HepG2 (cell line): ENCODE results near the gene KRTAP6-1. TPM values are rescaled to one million over a fixed set of nuclear protein-coding genes. Genes with fewer than 3 reads are reported as not detected.

Source experiments
- ATAC-seq: fragments of 200-7000 bp; cut with Tn5 transposase; 3 replicates; pipeline ENCODE4 v1.9.1; 2020; ENCODE audit warnings: mild to moderate bottlenecking, moderate library complexity
- BruUV-seq: library from RNA; stranded (reverse); fragments of 400-500 nt; replicated peaks from 2 replicates; lab custom pipeline; 2021; lab: Mats Ljungman, UMichigan
- CTCF ChIA-PET: fragments of 300-600 bp; formaldehyde crosslinking; extraction: SDS; loops from one replicate; lab custom pipeline; 2021; ENCODE audit warnings: low total read pairs, inconsistent platforms, low intra/inter-chr PET ratio; lab: Yijun Ruan, JAX
- POLR2A ChIA-PET: fragments of 350-600 bp; sonication (Branson Sonifier 250); formaldehyde crosslinking; loops from one replicate; lab custom pipeline; 2020; ENCODE audit warnings: antibody characterized with exemption, inconsistent platforms; lab: Yijun Ruan, JAX
- DNase-seq: peaks from one replicate; pipeline ENCODE4 v3.0.0-alpha.2; 2015; ENCODE audit warnings: low spot score
- FAIRE-seq: peaks from 3 replicates; lab custom pipeline; 2011; peaks lifted over from hg19 to GRCh38; lab: Jason Lieb, UNC
- H2AFZ ChIP-seq: one replicate; pipeline ENCODE4 v1.6.1; 2011; ENCODE audit warnings: low read length, inconsistent platforms
- H3K27ac ChIP-seq: fragments of 300-600 bp; 3 replicates; pipeline ENCODE4 v1.8.0; 2011; ENCODE audit warnings: mixed run types, mild to moderate bottlenecking, mixed read lengths, low read length, inconsistent platforms; ENCODE audit not compliant: insufficient read depth; ENCODE audit errors: extremely low read length
- H3K27me3 ChIP-seq, 2 experiments: fragments of 200-600 bp in 1 of 2; 2 replicates in 1 of 2; 3 replicates in 1 of 2; pipeline versions ENCODE4 v1.6.0 to v1.8.0; 2011; ENCODE audit warnings: low read length in 2 of 2, mild to moderate bottlenecking in 2 of 2, moderate library complexity in 2 of 2, inconsistent platforms in 1 of 2; ENCODE audit not compliant: insufficient read depth in 2 of 2, control insufficient read depth in 1 of 2
- H3K36me3 ChIP-seq, 2 experiments: fragments of 200-600 bp in 1 of 2; replicated peaks in 1 of 2; 2 replicates in 1 of 2; 3 replicates in 1 of 2; pipeline versions ENCODE4 v1.5.1 to v1.8.0; 2011; ENCODE audit warnings: low read length in 2 of 2, inconsistent platforms in 1 of 2; ENCODE audit not compliant: insufficient read depth in 2 of 2, control insufficient read depth in 1 of 2
- H3K4me1 ChIP-seq: 2 replicates; pipeline ENCODE4 v1.5.1; 2012; ENCODE audit warnings: low read length, inconsistent platforms; ENCODE audit not compliant: insufficient read depth
- H3K4me2 ChIP-seq: 2 replicates; pipeline ENCODE4 v1.6.0; 2011; ENCODE audit warnings: low read depth, low read length, inconsistent platforms
- H3K4me3 ChIP-seq, 3 experiments: fragments of 200-600 bp in 1 of 3; sonication (generic), shearing (Covaris generic) in 1 of 3; replicated peaks in 1 of 3; 2 replicates each; pipeline ENCODE4 v1.5.1; 2011 to 2016; ENCODE audit warnings: low read length in 3 of 3, inconsistent platforms in 2 of 3, low read depth in 2 of 3, mild to moderate bottlenecking in 2 of 3, control low read depth in 1 of 3, mixed read lengths in 1 of 3; ENCODE audit not compliant: insufficient read depth in 1 of 3
- H3K79me2 ChIP-seq: one replicate; pipeline ENCODE4 v1.6.1; 2011; ENCODE audit warnings: low read length, inconsistent platforms; ENCODE audit not compliant: insufficient read depth
- H3K9ac ChIP-seq: 2 replicates; pipeline ENCODE4 v1.6.0; 2011; ENCODE audit warnings: mild to moderate bottlenecking, low read depth, low read length, inconsistent platforms; ENCODE audit not compliant: insufficient read depth
- H3K9me3 ChIP-seq: 2 replicates; pipeline ENCODE4 v1.5.1; 2012; ENCODE audit warnings: mild to moderate bottlenecking, low read length
- H4K20me1 ChIP-seq: 2 replicates; pipeline ENCODE4 v1.6.0; 2011; ENCODE audit warnings: inconsistent platforms, mild to moderate bottlenecking, low read length, moderate library complexity; ENCODE audit not compliant: insufficient read depth
- KLF13 ChIP-seq: sonication (generic); formaldehyde crosslinking; IDR thresholded peaks from 2 replicates; pipeline ENCODE4 v1.4.0; 2020; ENCODE audit warnings: mild to moderate bottlenecking, missing genetic modification reagents
- SALL2 ChIP-seq: sonication (generic); formaldehyde crosslinking; IDR thresholded peaks from 2 replicates; pipeline ENCODE4 v1.8.1; 2023; ENCODE audit warnings: mild to moderate bottlenecking, missing genetic modification reagents, inconsistent platforms
- ZFP37 ChIP-seq: sonication (generic); formaldehyde crosslinking; IDR thresholded peaks from 2 replicates; pipeline ENCODE4 v1.4.0; 2020; ENCODE audit warnings: missing genetic modification reagents, borderline replicate concordance
- ZNF333 ChIP-seq: sonication (generic); formaldehyde crosslinking; IDR thresholded peaks from 2 replicates; pipeline ENCODE4 v1.4.0; 2020; ENCODE audit warnings: mild to moderate bottlenecking, missing genetic modification reagents, borderline replicate concordance
- WGBS: methylation state at CpG from one replicate; pipeline ENCODE4 v1.1.6; 2017; ENCODE audit warnings: low lambda C conversion rate; 5-methylcytosine and 5-hydroxymethylcytosine counted together
- in situ Hi-C: cut with HindIII; loops from 2 replicates; pipeline ENCODE4 v1.10.0; 2017; ENCODE audit warnings: low pct_unique_long_range_greater_than_20kb; ENCODE audit not compliant: extremely low pct_ligation_motif_present
- intact Hi-C: fragments of 100-400 bp; cut with micrococcal nuclease; formaldehyde crosslinking; loops from one replicate; pipeline ENCODE4 v1.10.0; 2022; ENCODE audit not compliant: unreplicated experiment
- polyA plus RNA-seq, 8 experiments: library from polyadenylated mRNA; depleted of rRNA in 3 of 8; stranded (reverse) in 7 of 8; unstranded in 1 of 8; fragments of >200 nt; fragmentation: Illumina TruSeq in 4 of 8; extraction: Trizol in 4 of 8; gene quantifications; 2 replicates each; pipeline versions ENCODE4 v1.2.1 to v1.2.3, GENCODE V29; 2011 to 2016; ENCODE audit warnings: low read depth in 4 of 8, missing spikeins in 1 of 8, mixed read lengths in 1 of 8; ENCODE audit not compliant: insufficient read depth in 1 of 8
- total RNA-seq, 5 experiments: library from RNA; depleted of rRNA; stranded (reverse); fragments of >200 nt; fragmentation: Illumina TruSeq; extraction: Trizol; gene quantifications; 2 replicates each; pipeline ENCODE4 v1.2.3, GENCODE V29; 2016; ENCODE audit warnings: low read depth in 1 of 5
- TF ChIP-seq, protein P1 (sequence below): sonication (generic); formaldehyde crosslinking; IDR thresholded peaks from 2 replicates; pipeline ENCODE4 v1.4.0; 2020; ENCODE audit warnings: missing genetic modification reagents

KRTAP6-1 gene
- total and polyA plus RNA-seq, 2 of the 13 experiments (the other 11 are each of a cell fraction or from before 2014, with no cell fraction given): not detected

DNA sequence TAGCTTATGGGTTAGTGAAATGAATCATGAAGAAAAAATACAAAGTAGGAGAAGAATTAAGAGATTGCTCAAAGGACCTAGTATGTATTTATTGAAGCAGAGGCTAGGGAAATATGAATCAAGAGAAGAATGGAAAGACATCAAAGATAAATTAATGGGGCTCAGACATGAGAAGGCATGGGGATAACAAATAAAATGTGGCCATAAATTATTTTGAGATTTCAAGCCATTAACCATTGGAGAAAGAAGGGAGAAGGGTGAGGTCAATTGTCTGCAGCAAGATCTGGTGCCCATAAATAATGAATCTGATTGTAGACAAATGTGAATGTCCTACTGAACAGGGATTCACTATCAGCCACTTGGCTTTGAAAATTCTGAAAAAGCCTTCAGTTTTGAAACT is 39.2 kb upstream of the KRTAP6-1 start (continued):
- TF ChIP-seq ZFP37: no peak
- TF ChIP-seq SALL2: no peak

DNA sequence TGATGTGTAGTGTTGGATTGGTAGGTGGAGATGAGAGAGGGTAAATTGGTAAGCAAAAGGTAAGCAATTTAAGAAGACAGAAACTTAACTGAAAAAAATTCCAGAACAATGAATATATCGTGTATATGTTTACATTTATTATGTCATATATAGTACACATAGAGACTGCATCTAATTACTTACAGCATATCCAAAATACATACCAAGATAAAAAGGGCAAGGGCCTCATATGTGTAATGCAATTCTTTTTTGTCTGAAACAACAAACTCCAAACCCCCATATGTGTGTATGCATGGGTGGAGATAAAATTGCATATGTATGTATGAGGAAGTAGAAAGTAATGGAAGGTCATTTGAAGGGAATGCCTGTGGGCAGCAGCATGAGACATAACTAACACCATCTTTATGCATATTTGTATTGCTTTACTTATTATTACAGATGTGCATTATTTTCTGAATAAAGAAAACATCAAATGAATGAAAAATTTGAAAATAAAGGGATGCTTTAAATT is 33.2 kb upstream of the KRTAP6-1 start:
- WGBS: 0% methylated on average over 1 of the region's 1 CpG
- no TSS peak for BruUV-seq
- POLR2A ChIA-PET: no interaction called here
- H3K4me3 ChIP-seq: no peak overlapping the region
- DNase-seq: no peak
- no peaks in the 10 kb centered on the region for H3K36me3 ChIP-seq
- no peaks in the 10 kb centered on the region for H3K4me1 ChIP-seq
- no peak overlapping the region for H3K4me2 ChIP-seq
- H3K9ac ChIP-seq: no peak overlapping the region
- no peaks in the 10 kb centered on the region for H3K27me3 ChIP-seq
- H4K20me1 ChIP-seq: no peaks in the 10 kb centered on the region
- intact Hi-C loops: no loop called here
- no peak for ATAC-seq
- FAIRE-seq: no peak
- in situ Hi-C loops: no loop called here
- TF ChIP-seq ZNF333 (no peak), KLF13 (CRISPR knock-in tag) (no peak)
- TF ChIP-seq, protein P1, sequence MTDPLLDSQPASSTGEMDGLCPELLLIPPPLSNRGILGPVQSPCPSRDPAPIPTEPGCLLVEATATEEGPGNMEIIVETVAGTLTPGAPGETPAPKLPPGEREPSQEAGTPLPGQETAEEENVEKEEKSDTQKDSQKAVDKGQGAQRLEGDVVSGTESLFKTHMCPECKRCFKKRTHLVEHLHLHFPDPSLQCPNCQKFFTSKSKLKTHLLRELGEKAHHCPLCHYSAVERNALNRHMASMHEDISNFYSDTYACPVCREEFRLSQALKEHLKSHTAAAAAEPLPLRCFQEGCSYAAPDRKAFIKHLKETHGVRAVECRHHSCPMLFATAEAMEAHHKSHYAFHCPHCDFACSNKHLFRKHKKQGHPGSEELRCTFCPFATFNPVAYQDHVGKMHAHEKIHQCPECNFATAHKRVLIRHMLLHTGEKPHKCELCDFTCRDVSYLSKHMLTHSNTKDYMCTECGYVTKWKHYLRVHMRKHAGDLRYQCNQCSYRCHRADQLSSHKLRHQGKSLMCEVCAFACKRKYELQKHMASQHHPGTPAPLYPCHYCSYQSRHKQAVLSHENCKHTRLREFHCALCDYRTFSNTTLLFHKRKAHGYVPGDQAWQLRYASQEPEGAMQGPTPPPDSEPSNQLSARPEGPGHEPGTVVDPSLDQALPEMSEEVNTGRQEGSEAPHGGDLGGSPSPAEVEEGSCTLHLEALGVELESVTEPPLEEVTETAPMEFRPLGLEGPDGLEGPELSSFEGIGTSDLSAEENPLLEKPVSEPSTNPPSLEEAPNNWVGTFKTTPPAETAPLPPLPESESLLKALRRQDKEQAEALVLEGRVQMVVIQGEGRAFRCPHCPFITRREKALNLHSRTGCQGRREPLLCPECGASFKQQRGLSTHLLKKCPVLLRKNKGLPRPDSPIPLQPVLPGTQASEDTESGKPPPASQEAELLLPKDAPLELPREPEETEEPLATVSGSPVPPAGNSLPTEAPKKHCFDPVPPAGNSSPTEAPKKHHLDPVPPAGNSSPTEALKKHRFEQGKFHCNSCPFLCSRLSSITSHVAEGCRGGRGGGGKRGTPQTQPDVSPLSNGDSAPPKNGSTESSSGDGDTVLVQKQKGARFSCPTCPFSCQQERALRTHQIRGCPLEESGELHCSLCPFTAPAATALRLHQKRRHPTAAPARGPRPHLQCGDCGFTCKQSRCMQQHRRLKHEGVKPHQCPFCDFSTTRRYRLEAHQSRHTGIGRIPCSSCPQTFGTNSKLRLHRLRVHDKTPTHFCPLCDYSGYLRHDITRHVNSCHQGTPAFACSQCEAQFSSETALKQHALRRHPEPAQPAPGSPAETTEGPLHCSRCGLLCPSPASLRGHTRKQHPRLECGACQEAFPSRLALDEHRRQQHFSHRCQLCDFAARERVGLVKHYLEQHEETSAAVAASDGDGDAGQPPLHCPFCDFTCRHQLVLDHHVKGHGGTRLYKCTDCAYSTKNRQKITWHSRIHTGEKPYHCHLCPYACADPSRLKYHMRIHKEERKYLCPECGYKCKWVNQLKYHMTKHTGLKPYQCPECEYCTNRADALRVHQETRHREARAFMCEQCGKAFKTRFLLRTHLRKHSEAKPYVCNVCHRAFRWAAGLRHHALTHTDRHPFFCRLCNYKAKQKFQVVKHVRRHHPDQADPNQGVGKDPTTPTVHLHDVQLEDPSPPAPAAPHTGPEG (CRISPR knock-in tag): no peak
- no peak overlapping the region for H3K27ac ChIP-seq
- no peaks in the 10 kb centered on the region for H3K79me2 ChIP-seq
- H2AFZ ChIP-seq: no peak overlapping the region
- CTCF ChIA-PET: no interaction called here
- peaks cover 95% of the 10 kb centered on the region for H3K9me3 ChIP-seq
